ENCODE measurements around the gene DCTN4.

DNA sequence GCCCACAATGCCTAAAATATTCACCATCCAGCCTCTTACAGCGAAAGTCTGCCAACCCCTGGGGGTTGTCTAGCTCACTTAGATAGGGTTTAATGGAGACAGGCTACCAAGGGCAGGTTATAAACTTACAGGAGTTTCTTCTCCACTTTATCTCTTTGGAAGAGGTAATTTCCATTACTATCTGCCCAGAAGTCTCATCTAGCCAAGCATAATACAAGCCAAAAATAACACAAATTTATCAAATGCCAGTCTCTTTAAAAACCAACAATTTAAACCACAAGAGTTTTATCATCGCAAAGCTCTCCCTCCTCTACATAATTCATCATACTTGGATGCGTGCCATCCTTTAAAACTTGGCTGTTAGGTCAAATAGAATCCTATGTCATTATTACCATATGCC, 64.2 kb downstream of the DCTN4 start:
- TF ChIP-seq, protein P1, sequence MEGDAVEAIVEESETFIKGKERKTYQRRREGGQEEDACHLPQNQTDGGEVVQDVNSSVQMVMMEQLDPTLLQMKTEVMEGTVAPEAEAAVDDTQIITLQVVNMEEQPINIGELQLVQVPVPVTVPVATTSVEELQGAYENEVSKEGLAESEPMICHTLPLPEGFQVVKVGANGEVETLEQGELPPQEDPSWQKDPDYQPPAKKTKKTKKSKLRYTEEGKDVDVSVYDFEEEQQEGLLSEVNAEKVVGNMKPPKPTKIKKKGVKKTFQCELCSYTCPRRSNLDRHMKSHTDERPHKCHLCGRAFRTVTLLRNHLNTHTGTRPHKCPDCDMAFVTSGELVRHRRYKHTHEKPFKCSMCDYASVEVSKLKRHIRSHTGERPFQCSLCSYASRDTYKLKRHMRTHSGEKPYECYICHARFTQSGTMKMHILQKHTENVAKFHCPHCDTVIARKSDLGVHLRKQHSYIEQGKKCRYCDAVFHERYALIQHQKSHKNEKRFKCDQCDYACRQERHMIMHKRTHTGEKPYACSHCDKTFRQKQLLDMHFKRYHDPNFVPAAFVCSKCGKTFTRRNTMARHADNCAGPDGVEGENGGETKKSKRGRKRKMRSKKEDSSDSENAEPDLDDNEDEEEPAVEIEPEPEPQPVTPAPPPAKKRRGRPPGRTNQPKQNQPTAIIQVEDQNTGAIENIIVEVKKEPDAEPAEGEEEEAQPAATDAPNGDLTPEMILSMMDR (IDR thresholded peaks at IDR 0.05; ENCODE audit: control extremely low read depth in 1 of 3, insufficient read depth in 1 of 3, low read depth in 1 of 3, low read length in 3 of 3), result no peak
- TF ChIP-seq EP300 (IDR thresholded peaks at IDR 0.05; ENCODE audit: borderline replicate concordance in 1 of 2, low read depth in 2 of 2, low read length in 2 of 2), result no peak
- TF ChIP-seq ASH2L (IDR thresholded peaks at IDR 0.05; ENCODE audit: low read length), result no peak
- no peak for TF ChIP-seq RFX5 (IDR thresholded peaks at IDR 0.05; ENCODE audit: borderline replicate concordance, low read depth, low read length)
- TF ChIP-seq CBX5 (IDR thresholded peaks at IDR 0.05; ENCODE audit: low read depth, low read length), result no peak
- no peak for TF ChIP-seq SP4 (IDR thresholded peaks at IDR 0.05; ENCODE audit: low read length)
- no peak for TF ChIP-seq RAD21 (IDR thresholded peaks at IDR 0.05 in 1 of 2, conservative IDR thresholded peaks at IDR 0.05 in 1 of 2; ENCODE audit: low read depth in 2 of 2, low read length in 2 of 2)
- no peak for TF ChIP-seq POLR2A (IDR thresholded peaks at IDR 0.05; ENCODE audit: control extremely low read depth in 1 of 2, low read depth in 2 of 2, low read length in 2 of 2)
- no peak for TF ChIP-seq EZH2 (IDR thresholded peaks at IDR 0.05; ENCODE audit: low read depth, low read length, severe bottlenecking)
- no peak for TF ChIP-seq SP1 (IDR thresholded peaks at IDR 0.05; ENCODE audit: low read depth, low read length)

Data from H1 (cell line).